GM10847 (cell line): ENCODE measurements around the gene ADGRG1.

Experiments
- POLR2A ChIP-seq: IDR thresholded peaks from 2 replicates; pipeline ENCODE4 v1.6.1; 2011; ENCODE audit not compliant: insufficient read length; ENCODE audit errors: extremely low read depth

ADGRG1 gene

GRCh38 chr16:57658878-57659674 is 30.6 kb downstream of the ADGRG1 start:
- TF ChIP-seq POLR2A = no peak

- TF ChIP-seq POLR2A = no peak
Observed at GRCh38 chr16:57660715-57661463, 32.5 kb downstream of the ADGRG1 start.

GRCh38 chr16:57661510-57661909 is 33.1 kb downstream of the ADGRG1 start:
- TF ChIP-seq POLR2A = no peak

DNA sequence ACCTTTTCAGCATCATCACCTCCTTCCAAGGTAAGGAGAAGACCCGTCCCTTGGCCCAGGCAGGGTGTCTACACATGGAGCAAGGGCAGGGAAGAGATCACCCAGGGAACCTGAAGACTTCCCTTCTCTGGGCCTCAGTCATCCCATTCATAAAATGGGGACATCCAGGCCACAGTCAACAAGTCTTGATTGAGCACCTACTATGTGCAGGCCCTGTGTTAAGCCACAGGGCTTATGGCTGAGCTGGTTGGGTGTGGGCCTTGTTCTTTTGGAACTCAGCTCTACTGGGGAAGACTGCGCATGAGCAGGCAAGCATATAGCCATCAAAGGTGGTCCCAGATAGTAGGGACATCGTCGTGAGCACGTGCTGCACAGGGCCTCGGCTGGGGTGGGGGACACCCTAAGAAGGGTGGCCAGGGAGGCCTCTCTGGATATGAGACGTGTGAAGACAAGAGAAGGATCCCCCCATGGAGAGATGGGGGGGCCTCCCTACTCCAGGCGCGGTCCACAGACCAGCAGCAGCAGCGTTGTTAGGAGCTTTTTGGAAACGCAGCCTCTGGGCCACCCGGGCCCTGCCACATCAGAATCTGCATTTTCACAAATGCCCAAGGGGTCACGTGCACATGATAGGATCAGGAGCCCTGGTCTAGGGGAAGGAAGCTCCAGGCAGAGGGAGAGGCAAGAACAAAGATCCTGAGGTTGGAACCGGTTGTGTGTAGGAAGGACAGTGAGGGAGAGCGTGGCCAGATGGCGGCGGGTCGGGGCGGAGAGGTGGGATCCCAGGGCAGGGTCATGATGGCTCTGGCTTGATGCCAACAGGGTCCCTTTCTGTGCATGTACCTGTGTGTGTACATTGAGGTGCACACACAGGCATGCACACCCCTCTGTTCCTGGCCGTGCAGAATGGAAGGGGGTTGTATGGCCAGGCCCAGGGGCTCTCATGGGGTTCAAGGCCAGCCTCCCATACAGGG is 33.8 kb downstream of the ADGRG1 start:
- no peak for TF ChIP-seq POLR2A

- TF ChIP-seq POLR2A = no peak
Observed at GRCh38 chr16:57663436-57663835, 35.0 kb downstream of the ADGRG1 start.

DNA sequence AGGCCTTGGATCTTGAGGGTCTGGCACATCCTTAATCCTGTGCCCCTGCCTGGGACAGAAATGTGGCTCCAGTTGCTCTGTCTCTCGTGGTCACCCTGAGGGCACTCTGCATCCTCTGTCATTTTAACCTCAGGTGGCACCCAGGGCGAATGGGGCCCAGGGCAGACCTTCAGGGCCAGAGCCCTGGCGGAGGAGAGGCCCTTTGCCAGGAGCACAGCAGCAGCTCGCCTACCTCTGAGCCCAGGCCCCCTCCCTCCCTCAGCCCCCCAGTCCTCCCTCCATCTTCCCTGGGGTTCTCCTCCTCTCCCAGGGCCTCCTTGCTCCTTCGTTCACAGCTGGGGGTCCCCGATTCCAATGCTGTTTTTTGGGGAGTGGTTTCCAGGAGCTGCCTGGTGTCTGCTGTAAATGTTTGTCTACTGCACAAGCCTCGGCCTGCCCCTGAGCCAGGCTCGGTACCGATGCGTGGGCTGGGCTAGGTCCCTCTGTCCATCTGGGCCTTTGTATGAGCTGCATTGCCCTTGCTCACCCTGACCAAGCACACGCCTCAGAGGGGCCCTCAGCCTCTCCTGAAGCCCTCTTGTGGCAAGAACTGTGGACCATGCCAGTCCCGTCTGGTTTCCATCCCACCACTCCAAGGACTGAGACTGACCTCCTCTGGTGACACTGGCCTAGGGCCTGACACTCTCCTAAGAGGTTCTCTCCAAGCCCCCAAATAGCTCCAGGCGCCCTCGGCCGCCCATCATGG is 35.7 kb downstream of the ADGRG1 start:
- no peak for TF ChIP-seq POLR2A

GRCh38 chr16:57664662-57665025 is 36.2 kb downstream of the ADGRG1 start:
- no peak for TF ChIP-seq POLR2A

- no peak for TF ChIP-seq POLR2A
Observed at GRCh38 chr16:57665541-57665940, 37.1 kb downstream of the ADGRG1 start.

GRCh38 chr16:57666353-57667047 is 38.1 kb downstream of the ADGRG1 start:
- TF ChIP-seq POLR2A = no peak

GRCh38 chr16:57667048-57667525 is 38.7 kb downstream of the ADGRG1 start:
- TF ChIP-seq POLR2A = no peak

DNA sequence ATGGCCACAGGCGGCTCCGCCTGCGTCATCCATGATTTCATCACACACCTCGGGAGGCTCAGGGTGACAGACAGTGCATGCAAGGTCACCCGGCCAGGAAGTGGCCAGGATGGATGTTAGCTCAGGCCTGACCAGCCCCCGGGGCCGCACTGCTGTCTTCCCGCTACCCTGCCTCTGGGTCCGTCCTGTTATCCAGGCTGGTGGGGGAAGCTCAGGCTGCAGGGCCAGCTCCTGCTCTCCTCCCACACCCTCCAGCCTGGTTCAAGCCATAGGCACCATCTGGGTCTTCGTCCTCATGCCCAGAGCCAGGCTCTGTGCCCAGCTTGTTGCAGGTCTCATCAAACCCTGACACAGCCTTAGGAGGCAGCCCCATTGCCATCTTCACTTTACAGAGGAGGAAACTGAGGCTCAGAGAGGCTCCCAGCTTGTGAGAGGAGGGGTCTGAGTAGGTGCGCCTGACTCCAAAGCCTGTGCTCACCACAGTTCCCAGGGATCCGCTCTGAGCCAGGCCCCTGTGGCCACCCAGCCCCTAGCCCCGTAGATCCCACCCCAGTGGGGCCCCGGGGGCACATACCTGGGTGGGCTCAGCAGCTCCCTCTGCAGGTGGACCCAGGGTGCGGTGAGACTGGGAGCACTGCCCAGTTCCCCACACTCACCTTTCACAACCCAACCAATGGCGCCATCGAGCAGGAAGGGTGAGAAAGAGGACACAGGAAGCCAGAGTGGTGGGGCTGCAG is 39.3 kb downstream of the ADGRG1 start:
- no peak for TF ChIP-seq POLR2A

DNA sequence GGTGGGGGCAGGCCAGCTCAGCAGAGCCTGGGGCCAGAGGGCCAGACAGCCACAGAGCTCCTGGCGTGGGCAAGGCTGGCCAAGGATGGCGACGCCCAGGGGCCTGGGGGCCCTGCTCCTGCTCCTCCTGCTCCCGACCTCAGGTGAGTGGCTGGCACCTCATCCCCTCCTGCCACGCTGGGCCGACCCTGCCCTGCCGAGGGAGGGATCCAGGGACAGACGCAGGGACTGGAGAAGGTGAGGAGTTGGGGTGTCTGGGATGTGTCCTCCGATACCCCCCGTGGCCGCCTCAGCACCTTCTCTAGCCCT is 39.8 kb downstream of the ADGRG1 start, which contains the start of gene ADGRG3:
Gene ADGRG3, plus strand, starts transcription at position 44 of the 309 bp plus-strand sequence. Its CDS starts 42 bp downstream, at position 86.
- TF ChIP-seq POLR2A = no peak
